Osteocyte (in vitro differentiated cells): ENCODE measurements around the gene TXNDC11. TPM values are rescaled to one million over a fixed set of nuclear protein-coding genes. Genes with fewer than 3 reads are reported as not detected.

Experiments used
- DNase-seq: peaks from one replicate; pipeline ENCODE4 v3.0.0; 2021; ENCODE audit warnings: mixed read lengths; ENCODE audit not compliant: unreplicated experiment; ENCODE audit errors: extremely low spot score
- H3K27ac Mint-ChIP-seq: one replicate; pipeline ENCODE4 v1.8.0; 2021; ENCODE audit warnings: mild to moderate bottlenecking, mixed read lengths; ENCODE audit not compliant: unreplicated experiment
- H3K27me3 Mint-ChIP-seq: one replicate; pipeline ENCODE4 v1.8.0; 2021; ENCODE audit warnings: mixed read lengths; ENCODE audit not compliant: unreplicated experiment
- H3K36me3 Mint-ChIP-seq: one replicate; pipeline ENCODE4 v1.8.0; 2021; ENCODE audit warnings: mixed read lengths; ENCODE audit not compliant: unreplicated experiment
- H3K4me1 Mint-ChIP-seq: one replicate; pipeline ENCODE4 v1.8.0; 2021; ENCODE audit warnings: mixed read lengths; ENCODE audit not compliant: unreplicated experiment
- H3K4me3 Mint-ChIP-seq: one replicate; pipeline ENCODE4 v1.8.0; 2021; ENCODE audit warnings: mild to moderate bottlenecking, moderate library complexity, mixed read lengths; ENCODE audit not compliant: unreplicated experiment
- H3K9me3 Mint-ChIP-seq: one replicate; pipeline ENCODE4 v1.8.0; 2021; ENCODE audit warnings: mixed read lengths; ENCODE audit not compliant: unreplicated experiment
- CTCF ChIP-seq: fragments of 200-600 bp; sonication (generic); IDR thresholded peaks from 2 replicates; pipeline ENCODE4 v1.5.0; 2021; ENCODE audit warnings: antibody characterized with exemption, mild to moderate bottlenecking, moderate library complexity
- total RNA-seq: library from RNA; stranded (reverse); gene quantifications from 2 replicates; pipeline ENCODE4 v1.2.1, GENCODE V29; 2021

Gene TXNDC11
- total RNA-seq, 1 donor from 2014 or later, result 31.9 TPM

GRCh38 chr16:11674818-11675560, 67.7 kb downstream of the TXNDC11 start:
- Mint-ChIP-seq H3K27me3 (no peaks in the 10 kb centered on the region), H3K4me1 (peaks cover 31% of the 10 kb centered on the region), H3K9me3 (no peaks in the 10 kb centered on the region), H3K36me3 (peaks cover 23% of the 10 kb centered on the region), H3K4me3 (no peak overlapping the region), H3K27ac (peak overlapping the region; percentile 56)
- no peak for DNase-seq
- no peak for TF ChIP-seq CTCF

DNA sequence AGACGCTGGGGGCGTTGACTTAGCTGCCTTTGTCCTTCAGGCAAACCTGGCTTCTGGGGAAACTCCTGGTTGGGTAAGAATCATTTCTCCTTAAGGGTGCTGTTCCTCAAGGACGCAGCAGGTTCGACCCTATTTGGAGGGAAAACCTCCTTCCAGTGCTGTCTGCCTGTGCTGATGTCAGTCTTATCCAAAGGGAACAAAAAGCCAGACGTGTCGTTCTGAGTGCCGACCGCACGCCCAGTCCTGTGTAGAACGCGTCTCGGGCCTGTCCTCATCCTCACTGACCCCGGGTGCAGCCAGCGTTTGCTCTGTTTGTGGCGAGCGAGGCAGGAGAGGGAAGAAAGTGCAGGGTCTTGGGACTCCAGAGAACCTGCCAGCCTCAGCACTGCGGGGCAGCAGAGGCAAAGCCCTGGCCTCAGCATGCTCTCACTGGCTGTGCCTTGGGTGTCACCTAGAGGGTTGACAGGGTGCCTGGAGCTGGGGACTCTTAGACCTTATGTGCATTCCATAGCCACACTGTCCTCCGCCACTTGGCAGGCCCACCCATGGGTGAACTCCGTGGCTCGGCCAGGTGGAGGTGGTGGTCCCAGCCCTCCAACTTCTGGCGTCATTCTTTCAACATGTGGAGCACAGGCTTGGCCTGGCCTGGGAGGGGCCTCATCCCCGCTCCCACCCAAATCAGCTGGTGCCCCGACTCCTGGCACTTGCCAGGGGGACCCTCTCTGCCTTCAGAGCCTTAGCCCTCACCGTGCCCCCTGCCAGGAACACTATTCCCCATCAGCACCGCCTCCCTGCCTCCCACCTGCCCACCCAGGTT, 68.4 kb downstream of the TXNDC11 start:
- H3K36me3 Mint-ChIP-seq, result peaks cover 15% of the 10 kb centered on the region
- no peaks in the 10 kb centered on the region for H3K9me3 Mint-ChIP-seq
- DNase-seq, result no peak
- no peak for TF ChIP-seq CTCF
- H3K27ac Mint-ChIP-seq, result no peak overlapping the region
- peaks cover 36% of the 10 kb centered on the region for H3K4me1 Mint-ChIP-seq
- H3K27me3 Mint-ChIP-seq, result no peaks in the 10 kb centered on the region
- no peak overlapping the region for H3K4me3 Mint-ChIP-seq

GRCh38 chr16:11673091-11674000, 69.3 kb downstream of the TXNDC11 start:
- H3K27me3 Mint-ChIP-seq, result no peaks in the 10 kb centered on the region
- no peak overlapping the region for H3K27ac Mint-ChIP-seq
- no peak for TF ChIP-seq CTCF
- no peak for DNase-seq
- peaks cover 12% of the 10 kb centered on the region for H3K36me3 Mint-ChIP-seq
- peaks cover 36% of the 10 kb centered on the region for H3K4me1 Mint-ChIP-seq
- no peak overlapping the region for H3K4me3 Mint-ChIP-seq
- H3K9me3 Mint-ChIP-seq, result no peaks in the 10 kb centered on the region

- Mint-ChIP-seq H3K4me3 (no peak overlapping the region), H3K27me3 (no peaks in the 10 kb centered on the region), H3K4me1 (peaks cover 34% of the 10 kb centered on the region), H3K27ac (no peak overlapping the region), H3K9me3 (no peaks in the 10 kb centered on the region), H3K36me3 (peaks cover 8% of the 10 kb centered on the region)
- DNase-seq, result no peak
- no peak for TF ChIP-seq CTCF
Observed at GRCh38 chr16:11672206-11673090, 70.2 kb downstream of the TXNDC11 start.
